Peyer's patch (tissue), 4 donors: ENCODE measurements around the gene LRRC8B. TPM values are rescaled to one million over a fixed set of nuclear protein-coding genes. Genes with fewer than 3 reads are reported as not detected.

ENCODE experiments used
- DNase-seq, 3 donors: peaks; one replicate each; pipeline ENCODE4 v3.0.0-alpha.2; 2017 to 2019
- H3K27ac ChIP-seq, 4 donors: fragments of 200-600 bp; sonication (generic); one replicate each; pipeline ENCODE4 v1.5.1; 2016 to 2019
- H3K27me3 ChIP-seq, 2 donors: fragments of 200-600 bp; sonication (generic); one replicate each; pipeline ENCODE4 v1.5.1; 2019
- H3K36me3 ChIP-seq, 3 donors: fragments of 200-600 bp; sonication (generic); one replicate each; pipeline ENCODE4 v1.5.1; 2016 to 2019
- H3K4me1 ChIP-seq, 4 donors: fragments of 200-600 bp; sonication (generic); one replicate each; pipeline ENCODE4 v1.5.1; 2016 to 2019
- H3K4me3 ChIP-seq, 4 donors: fragments of 200-600 bp; sonication (generic); 1 replicate in 3 of 4; 2 replicates in 1 of 4; pipeline ENCODE4 v1.5.1; 2016 to 2019; ENCODE audit warnings: mild to moderate bottlenecking in 1 of 4
- H3K9me3 ChIP-seq, 4 donors: fragments of 200-600 bp; sonication (generic); one replicate each; pipeline ENCODE4 v1.5.1; 2016 to 2019; ENCODE audit warnings: mild to moderate bottlenecking in 1 of 4
- POLR2A ChIP-seq, 2 donors: fragments of 450-650 bp; IDR thresholded peaks; one replicate each; pipeline ENCODE4 v1.5.1; 2017; ENCODE audit warnings: antibody characterized with exemption in 2 of 2, mild to moderate bottlenecking in 2 of 2, moderate library complexity in 2 of 2
- total RNA-seq, 4 donors: library from RNA; depleted of rRNA; stranded (reverse); fragments of >200 nt; gene quantifications; one replicate each; pipeline ENCODE4 v1.1.0, GENCODE V29; 2016
- TF ChIP-seq, protein P1 (sequence below), 6 experiments: fragments of 450-650 bp in 4 of 6; fragments of 200-600 bp in 2 of 6; sonication (generic) in 1 of 6; IDR thresholded peaks; one replicate each; pipeline ENCODE4 v1.5.1; 2017 to 2019; ENCODE audit warnings: antibody characterized with exemption in 6 of 6, mild to moderate bottlenecking in 3 of 6, moderate library complexity in 1 of 6

LRRC8B gene
- total RNA-seq, 4 donors from 2014 or later, result 5.0 to 12.1 (median 7.9) TPM

- no peaks in the 10 kb centered on the region for H3K36me3 ChIP-seq
- H3K4me3 ChIP-seq, result no peak overlapping the region
- H3K9me3 ChIP-seq, result no peaks in the 10 kb centered on the region
- H3K4me1 ChIP-seq, result peaks cover 0 to 3% (median 0%) of the 10 kb centered on the region in 4 donors
- DNase-seq, result no peak
- TF ChIP-seq, protein P1, sequence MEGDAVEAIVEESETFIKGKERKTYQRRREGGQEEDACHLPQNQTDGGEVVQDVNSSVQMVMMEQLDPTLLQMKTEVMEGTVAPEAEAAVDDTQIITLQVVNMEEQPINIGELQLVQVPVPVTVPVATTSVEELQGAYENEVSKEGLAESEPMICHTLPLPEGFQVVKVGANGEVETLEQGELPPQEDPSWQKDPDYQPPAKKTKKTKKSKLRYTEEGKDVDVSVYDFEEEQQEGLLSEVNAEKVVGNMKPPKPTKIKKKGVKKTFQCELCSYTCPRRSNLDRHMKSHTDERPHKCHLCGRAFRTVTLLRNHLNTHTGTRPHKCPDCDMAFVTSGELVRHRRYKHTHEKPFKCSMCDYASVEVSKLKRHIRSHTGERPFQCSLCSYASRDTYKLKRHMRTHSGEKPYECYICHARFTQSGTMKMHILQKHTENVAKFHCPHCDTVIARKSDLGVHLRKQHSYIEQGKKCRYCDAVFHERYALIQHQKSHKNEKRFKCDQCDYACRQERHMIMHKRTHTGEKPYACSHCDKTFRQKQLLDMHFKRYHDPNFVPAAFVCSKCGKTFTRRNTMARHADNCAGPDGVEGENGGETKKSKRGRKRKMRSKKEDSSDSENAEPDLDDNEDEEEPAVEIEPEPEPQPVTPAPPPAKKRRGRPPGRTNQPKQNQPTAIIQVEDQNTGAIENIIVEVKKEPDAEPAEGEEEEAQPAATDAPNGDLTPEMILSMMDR (IDR thresholded peaks at IDR 0.05), result no peak
- TF ChIP-seq POLR2A (IDR thresholded peaks at IDR 0.05), result no peak
- H3K27ac ChIP-seq, result no peak overlapping the region
- H3K27me3 ChIP-seq, result no peaks in the 10 kb centered on the region
These were observed 79.7 kb downstream of the LRRC8B start for GRCh38 chr1:89604414-89604735.

- Histone ChIP-seq H3K9me3 (no peaks in the 10 kb centered on the region), H3K27ac (no peak overlapping the region), H3K27me3 (no peaks in the 10 kb centered on the region), H3K4me1 (peaks cover 0 to 9% (median 2%) of the 10 kb centered on the region in 4 donors), H3K4me3 (no peak overlapping the region), H3K36me3 (no peaks in the 10 kb centered on the region)
- TF ChIP-seq POLR2A (IDR thresholded peaks at IDR 0.05), result no peak
- TF ChIP-seq, protein P1 (IDR thresholded peaks at IDR 0.05), result no peak
- DNase-seq, result no peak
These were observed 81.1 kb downstream of the LRRC8B start for GRCh38 chr1:89605692-89606091.

DNA sequence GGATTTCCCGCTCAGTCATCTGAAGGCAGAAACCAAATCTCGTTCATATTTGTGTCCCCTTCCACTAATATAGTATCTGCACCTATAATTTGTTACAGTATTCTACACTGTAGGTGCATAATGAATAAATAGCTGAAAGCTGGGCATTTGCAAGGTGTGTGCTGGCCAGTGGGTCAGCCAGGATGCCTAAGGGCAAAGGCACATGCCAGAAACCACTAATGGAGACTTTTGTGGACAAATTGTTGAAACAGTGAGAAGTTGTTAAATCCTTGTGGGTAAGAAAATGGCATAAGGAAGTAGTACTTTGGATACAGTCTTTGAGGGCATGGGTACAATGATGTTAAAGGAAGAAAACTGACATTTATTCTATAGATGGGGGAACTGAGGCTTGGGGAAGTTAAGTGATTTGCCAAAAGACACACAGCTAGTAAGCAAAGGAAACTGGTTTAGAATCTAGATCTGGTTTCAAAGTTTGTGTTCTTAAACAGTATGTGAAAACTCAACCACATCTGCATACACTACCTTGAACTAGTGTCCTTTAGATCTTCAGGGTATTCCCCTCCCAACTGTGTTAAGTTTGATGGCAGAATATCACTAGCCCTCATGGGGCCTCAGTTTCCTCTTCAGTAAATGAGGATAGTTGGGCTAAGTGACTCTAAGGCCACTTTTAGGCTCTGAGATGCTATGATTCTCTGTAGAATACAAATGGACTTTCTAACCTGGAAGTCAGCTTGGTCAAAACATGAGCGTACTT, 81.8 kb downstream of the LRRC8B start:
- no peak for TF ChIP-seq POLR2A (IDR thresholded peaks at IDR 0.05)
- TF ChIP-seq, protein P1 (IDR thresholded peaks at IDR 0.05), result no peak
- Histone ChIP-seq H3K4me1 (peaks cover 0 to 9% (median 2%) of the 10 kb centered on the region in 4 donors), H3K4me3 (no peak overlapping the region), H3K27ac (peak overlapping the region in 2 of 4 donors; percentile 44 to 50), H3K36me3 (no peaks in the 10 kb centered on the region), H3K9me3 (no peaks in the 10 kb centered on the region), H3K27me3 (no peaks in the 10 kb centered on the region)
- DNase-seq, result no peak

- H3K27ac ChIP-seq, result peak overlapping the region in 2 of 4 donors; percentile 44 to 53
- H3K36me3 ChIP-seq, result no peaks in the 10 kb centered on the region
- H3K4me3 ChIP-seq, result no peak overlapping the region
- H3K4me1 ChIP-seq, result peaks cover 0 to 9% (median 2%) of the 10 kb centered on the region in 4 donors
- TF ChIP-seq POLR2A (IDR thresholded peaks at IDR 0.05), result no peak
- TF ChIP-seq, protein P1 (IDR thresholded peaks at IDR 0.05), result no peak
- H3K27me3 ChIP-seq, result no peaks in the 10 kb centered on the region
- no peaks in the 10 kb centered on the region for H3K9me3 ChIP-seq
- DNase-seq, result peak in 1 of 3 donors; percentile 28
These were observed 82.5 kb downstream of the LRRC8B start for GRCh38 chr1:89607156-89607555.

DNA sequence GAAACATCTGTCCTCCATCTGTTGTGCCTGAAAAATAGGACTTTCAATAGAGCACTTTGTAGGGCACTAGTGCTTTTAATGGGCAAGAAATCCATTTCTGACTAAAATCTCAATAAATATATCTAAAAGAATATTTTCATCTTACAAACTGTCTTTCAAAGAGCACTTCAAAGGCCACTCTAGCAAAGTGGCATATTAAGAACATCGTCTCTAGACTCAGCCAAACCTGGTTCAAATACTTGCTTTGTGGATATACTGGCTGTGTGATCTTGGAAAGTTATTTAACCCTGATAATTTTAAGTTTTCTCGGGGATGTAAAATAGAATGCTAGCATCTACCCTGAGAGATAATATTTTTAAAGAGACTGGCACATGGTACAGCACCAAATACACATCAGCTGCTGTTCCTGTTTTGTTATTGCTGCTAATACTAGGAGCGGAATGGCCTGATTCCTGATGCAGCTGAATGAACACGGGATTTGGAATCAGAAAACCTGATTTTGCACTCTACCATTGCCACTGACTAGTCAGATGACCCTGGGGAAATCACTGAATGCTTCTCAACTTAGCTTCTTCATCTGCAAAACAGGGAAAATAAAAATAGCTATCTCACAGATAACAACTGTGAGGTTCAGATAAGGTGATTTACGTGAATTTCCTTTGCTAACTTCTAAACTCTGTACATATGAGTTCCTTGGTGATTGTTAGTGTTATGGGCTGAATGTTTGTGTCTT, 83.1 kb downstream of the LRRC8B start:
- Histone ChIP-seq H3K27ac (peak overlapping the region in 2 of 4 donors; percentile 24 to 53), H3K36me3 (no peaks in the 10 kb centered on the region), H3K4me3 (no peak overlapping the region), H3K4me1 (peaks cover 0 to 9% (median 2%) of the 10 kb centered on the region in 4 donors), H3K9me3 (no peaks in the 10 kb centered on the region), H3K27me3 (no peaks in the 10 kb centered on the region)
- no peak for DNase-seq
- no peak for TF ChIP-seq POLR2A (IDR thresholded peaks at IDR 0.05)
- TF ChIP-seq, protein P1 (IDR thresholded peaks at IDR 0.05), result no peak
